ENCODE data around the gene LUC7L3.
A peak's percentile ranks its signal among the peaks of the same experiment; 100 is the strongest.

LUC7L3 gene

GRCh38 chr17:50710650-50711049 lies 8.8 kb upstream of the LUC7L3 start:
- H3K4me3 ChIP-seq (ENCODE audit: low read depth, low read length), result no peak overlapping the region
- DNase-seq (ENCODE audit: low read depth), result no peak
- TF ChIP-seq MYC (IDR thresholded peaks at IDR 0.05; ENCODE audit: low read depth, low read length) (no peak), POLR2A (IDR thresholded peaks at IDR 0.05; ENCODE audit: extremely low read depth, insufficient read length) (no peak), MAX (IDR thresholded peaks at IDR 0.05; ENCODE audit: low read depth, low read length) (no peak), CTCF (IDR thresholded peaks at IDR 0.05; ENCODE audit: low read depth, low read length) (no peak)

GRCh38 chr17:50712641-50713040 lies 6.8 kb upstream of the LUC7L3 start:
- H3K4me3 ChIP-seq (ENCODE audit: low read depth, low read length), result no peak overlapping the region
- TF ChIP-seq MYC (IDR thresholded peaks at IDR 0.05; ENCODE audit: low read depth, low read length), result no peak
- no peak for TF ChIP-seq MAX (IDR thresholded peaks at IDR 0.05; ENCODE audit: low read depth, low read length)
- TF ChIP-seq CTCF (IDR thresholded peaks at IDR 0.05; ENCODE audit: low read depth, low read length), result no peak
- no peak for TF ChIP-seq POLR2A (IDR thresholded peaks at IDR 0.05; ENCODE audit: extremely low read depth, insufficient read length)
- no peak for DNase-seq (ENCODE audit: low read depth)

- no peak overlapping the region for H3K4me3 ChIP-seq (ENCODE audit: low read depth, low read length)
- DNase-seq (ENCODE audit: low read depth), result no peak
- TF ChIP-seq POLR2A (IDR thresholded peaks at IDR 0.05; ENCODE audit: extremely low read depth, insufficient read length), result no peak
- TF ChIP-seq MAX (IDR thresholded peaks at IDR 0.05; ENCODE audit: low read depth, low read length), result no peak
- no peak for TF ChIP-seq CTCF (IDR thresholded peaks at IDR 0.05; ENCODE audit: low read depth, low read length)
- no peak for TF ChIP-seq MYC (IDR thresholded peaks at IDR 0.05; ENCODE audit: low read depth, low read length)
These were observed 3.9 kb upstream of the LUC7L3 start for GRCh38 chr17:50715471-50715870.

GRCh38 chr17:50719924-50720794 lies 756 bp downstream of the LUC7L3 start:
- no peak for DNase-seq (ENCODE audit: low read depth)

More at GRCh38 chr17:50719924-50720794, 756 bp downstream of the LUC7L3 start:
- H3K4me3 ChIP-seq (ENCODE audit: low read depth, low read length), result peak overlapping the region; percentile 90
- TF ChIP-seq MYC (IDR thresholded peaks at IDR 0.05; ENCODE audit: low read depth, low read length) (no peak), CTCF (IDR thresholded peaks at IDR 0.05; ENCODE audit: low read depth, low read length) (no peak), POLR2A (IDR thresholded peaks at IDR 0.05; ENCODE audit: extremely low read depth, insufficient read length) (no peak), MAX (IDR thresholded peaks at IDR 0.05; ENCODE audit: low read depth, low read length) (no peak)

Data from NB4 (cell line).